ENCODE measurements around the gene MT1H. TPM values are rescaled to one million over a fixed set of nuclear protein-coding genes. Genes with fewer than 3 reads are reported as not detected.
"Not testable (repeated sequence)": the region's sequence is repeated elsewhere in the genome, so short reads cannot be mapped to it uniquely, and the experiment has no call there.

MT1H gene
- total RNA-seq, 1 donor from 2014 or later = not detected

DNA sequence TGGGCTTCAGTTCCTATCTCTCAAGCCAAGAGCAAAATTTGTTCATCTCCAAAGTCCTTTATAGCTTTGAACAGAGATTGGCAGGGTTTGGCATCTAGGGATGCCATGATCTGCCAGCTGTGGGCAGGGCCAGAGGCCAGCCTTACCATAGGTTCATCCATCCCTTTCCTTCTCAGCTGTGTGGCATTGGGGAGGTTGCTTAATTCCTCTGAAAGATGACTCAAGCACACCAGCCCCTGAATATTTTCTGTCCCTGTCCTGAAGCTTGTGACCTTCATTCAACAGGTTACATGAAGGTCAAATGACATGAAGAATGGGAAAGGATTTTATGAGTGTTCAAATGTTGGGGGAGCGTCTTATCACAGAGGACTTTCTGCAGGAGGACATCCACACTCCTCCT lies 5.1 kb upstream of the MT1H start:
- DNase-seq = no peak
- H3K4me1 ChIP-seq = peaks cover 22% of the 10 kb centered on the region
- H3K27ac ChIP-seq (replicated peaks) = no peak overlapping the region
- H3K27me3 ChIP-seq (ENCODE audit: low read depth) = peaks cover 93% of the 10 kb centered on the region
- H3K36me3 ChIP-seq = no peaks in the 10 kb centered on the region
- no peaks in the 10 kb centered on the region for H3K9me3 ChIP-seq (replicated peaks)
- no peak overlapping the region for H3K4me3 ChIP-seq
- intact Hi-C loops (cut with micrococcal nuclease) = no loop called here
- TF ChIP-seq, protein P1, sequence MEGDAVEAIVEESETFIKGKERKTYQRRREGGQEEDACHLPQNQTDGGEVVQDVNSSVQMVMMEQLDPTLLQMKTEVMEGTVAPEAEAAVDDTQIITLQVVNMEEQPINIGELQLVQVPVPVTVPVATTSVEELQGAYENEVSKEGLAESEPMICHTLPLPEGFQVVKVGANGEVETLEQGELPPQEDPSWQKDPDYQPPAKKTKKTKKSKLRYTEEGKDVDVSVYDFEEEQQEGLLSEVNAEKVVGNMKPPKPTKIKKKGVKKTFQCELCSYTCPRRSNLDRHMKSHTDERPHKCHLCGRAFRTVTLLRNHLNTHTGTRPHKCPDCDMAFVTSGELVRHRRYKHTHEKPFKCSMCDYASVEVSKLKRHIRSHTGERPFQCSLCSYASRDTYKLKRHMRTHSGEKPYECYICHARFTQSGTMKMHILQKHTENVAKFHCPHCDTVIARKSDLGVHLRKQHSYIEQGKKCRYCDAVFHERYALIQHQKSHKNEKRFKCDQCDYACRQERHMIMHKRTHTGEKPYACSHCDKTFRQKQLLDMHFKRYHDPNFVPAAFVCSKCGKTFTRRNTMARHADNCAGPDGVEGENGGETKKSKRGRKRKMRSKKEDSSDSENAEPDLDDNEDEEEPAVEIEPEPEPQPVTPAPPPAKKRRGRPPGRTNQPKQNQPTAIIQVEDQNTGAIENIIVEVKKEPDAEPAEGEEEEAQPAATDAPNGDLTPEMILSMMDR (IDR thresholded peaks at IDR 0.05; ENCODE audit: borderline replicate concordance) = no peak

DNA sequence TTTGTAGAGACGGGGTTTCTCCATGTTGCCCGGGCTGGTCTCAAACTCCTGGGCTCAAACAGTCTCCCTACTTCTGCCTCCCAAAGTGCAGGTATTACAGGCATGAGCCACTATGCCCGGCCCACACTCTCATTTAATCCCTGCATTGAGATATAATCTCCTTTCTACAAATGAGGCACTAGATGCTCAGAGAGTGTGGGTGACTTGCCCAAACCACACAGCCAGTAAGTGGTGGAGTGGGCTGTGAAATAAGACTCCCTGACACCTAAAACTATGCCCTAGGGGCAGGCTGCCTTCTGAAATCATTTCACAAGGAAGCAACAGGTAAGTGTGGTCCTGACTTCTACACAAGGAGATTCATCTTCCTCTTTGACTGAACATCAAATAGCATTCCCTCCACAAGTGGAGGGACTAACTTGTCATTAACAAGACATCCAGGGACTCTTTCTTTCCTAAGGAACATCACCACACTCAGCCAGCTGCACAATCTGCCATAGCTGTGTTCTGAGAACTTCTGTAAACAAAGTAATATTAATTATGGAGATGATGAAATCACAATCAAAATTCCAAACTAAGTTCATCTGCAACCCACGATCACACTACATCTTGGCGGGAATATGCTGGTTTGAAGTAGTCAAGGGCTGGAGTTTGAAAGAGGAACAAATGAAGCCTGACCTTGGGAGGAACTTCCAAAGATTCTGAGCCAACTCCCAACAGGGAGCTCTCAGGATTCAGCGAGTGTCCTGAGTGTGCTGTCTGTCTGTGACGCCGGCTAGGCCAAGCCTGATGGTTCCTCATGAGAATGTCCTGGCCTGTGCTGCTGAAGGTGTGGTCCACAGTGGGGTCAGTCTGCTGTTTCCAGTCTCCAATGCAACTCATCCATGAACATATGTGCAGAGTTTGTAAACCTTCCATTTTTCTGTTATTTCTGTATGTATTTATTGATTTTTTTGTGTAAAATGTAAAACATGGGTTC lies 4.0 kb upstream of the MT1H start:
- intact Hi-C loops (cut with micrococcal nuclease); DNase-seq; H3K36me3 ChIP-seq; H3K4me3 ChIP-seq; H3K27ac ChIP-seq (replicated peaks); H3K9me3 ChIP-seq (replicated peaks): not testable (repeated sequence)
- H3K27me3 ChIP-seq (ENCODE audit: low read depth) = peaks cover 100% of the 10 kb centered on the region
- H3K4me1 ChIP-seq = peaks cover 25% of the 10 kb centered on the region

DNA sequence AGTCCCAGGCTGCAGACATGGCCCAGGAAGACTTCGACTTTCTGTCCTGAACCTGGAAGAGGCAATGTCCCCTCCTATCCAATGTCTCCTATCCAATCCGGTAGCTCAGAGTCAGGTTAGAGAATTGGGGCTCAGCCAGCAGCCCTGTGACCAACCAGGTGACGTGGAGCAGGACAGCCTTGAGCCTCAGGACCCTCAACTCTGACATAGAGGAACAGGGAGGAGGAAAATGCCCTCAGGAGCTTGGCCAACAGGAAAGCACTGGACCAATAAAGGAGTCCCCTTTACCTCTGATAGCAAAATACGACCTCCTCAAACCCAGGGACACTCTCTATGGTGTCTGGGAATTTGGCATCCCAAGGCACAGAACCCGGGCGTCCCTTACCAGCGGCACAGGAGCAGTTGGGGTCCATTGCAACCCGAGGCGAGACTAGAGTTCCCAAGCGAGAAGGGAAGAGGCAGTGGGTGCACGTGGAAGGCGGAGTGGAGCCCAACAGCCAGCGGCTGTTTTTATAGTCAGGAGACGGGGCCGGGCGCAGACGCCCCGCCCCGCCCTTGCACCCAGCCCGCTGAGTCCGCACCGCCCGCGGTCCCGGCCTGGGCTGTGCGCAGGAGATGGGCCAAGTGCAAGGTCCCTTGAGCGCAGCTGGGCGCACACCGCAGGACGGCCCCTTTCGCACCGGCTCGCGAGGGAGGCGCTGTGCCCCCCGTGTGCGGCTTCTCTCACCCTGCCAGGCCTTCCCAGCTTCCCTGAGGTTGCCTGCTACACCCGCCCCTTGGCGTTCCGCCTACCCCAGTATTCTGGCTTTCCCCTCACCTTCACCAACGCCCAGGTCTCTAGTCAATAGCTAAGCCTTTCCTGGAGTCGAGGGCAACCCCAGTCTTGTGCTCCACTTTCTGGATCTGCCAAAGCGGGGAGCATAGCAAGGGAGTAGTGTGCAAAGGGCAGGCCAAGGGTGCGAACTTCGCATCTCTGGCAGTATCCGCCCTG lies 1.7 kb upstream of the MT1H start, which contains the start of gene MT1G:
Gene MT1G (minus strand): TSS at position 485 of the 991 bp plus-strand sequence. CDS start 72 bp downstream, at position 413.
- Histone ChIP-seq H3K4me3 (peak within 1 kb of the TSS; percentile 41), H3K36me3 (no peaks in the 10 kb centered on the region), H3K4me1 (peaks cover 22% of the 10 kb centered on the region), H3K9me3 (replicated peaks) (no peaks in the 10 kb centered on the region), H3K27ac (replicated peaks) (no peak within 1 kb of the TSS), H3K27me3 (ENCODE audit: low read depth) (peaks cover 100% of the 10 kb centered on the region)
- intact Hi-C loops (cut with micrococcal nuclease) = no loop called here
- TF ChIP-seq, protein P1 (IDR thresholded peaks at IDR 0.05; ENCODE audit: borderline replicate concordance) = no peak
- peak; percentile 48 for DNase-seq

DNA sequence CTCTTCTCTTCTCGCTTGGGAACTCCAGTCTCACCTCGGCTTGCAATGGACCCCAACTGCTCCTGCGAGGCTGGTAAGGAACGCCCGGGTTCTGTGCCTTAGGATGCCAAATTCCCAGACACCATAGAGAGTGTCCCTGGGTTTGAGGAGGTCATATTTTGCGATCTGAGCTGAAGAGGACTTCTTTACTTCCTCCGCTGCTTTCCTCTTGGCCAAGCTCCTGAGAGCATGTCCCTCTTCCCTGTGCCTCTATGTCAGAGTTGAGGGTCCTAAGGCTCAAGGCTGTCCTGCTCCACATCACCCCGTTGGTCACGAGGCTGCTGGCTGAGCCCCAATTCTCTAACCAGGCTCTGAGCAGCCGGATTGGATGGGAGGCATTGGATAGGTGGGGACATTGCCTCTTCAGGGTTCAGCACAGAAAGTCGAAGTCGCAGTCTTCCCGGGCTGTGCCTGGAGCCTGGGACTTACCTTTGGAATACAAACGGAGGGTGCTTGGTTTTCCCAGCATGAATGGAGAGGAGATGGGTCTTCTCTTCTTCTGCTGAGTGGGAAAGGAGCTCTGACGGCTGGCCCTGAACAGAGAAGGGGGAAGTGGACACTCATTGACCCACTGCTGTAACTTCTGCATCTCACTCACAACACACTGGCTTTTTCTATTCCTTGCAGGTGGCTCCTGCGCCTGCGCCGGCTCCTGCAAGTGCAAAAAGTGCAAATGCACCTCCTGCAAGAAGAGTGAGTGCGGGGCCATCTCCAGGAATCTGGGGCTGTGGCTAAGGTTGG lies 416 bp downstream of the MT1H start:
- Histone ChIP-seq H3K27me3 (ENCODE audit: low read depth) (peaks cover 96% of the 10 kb centered on the region), H3K27ac (replicated peaks) (no peak overlapping the region), H3K4me3 (peak overlapping the region; percentile 34), H3K36me3 (no peaks in the 10 kb centered on the region), H3K9me3 (replicated peaks) (no peaks in the 10 kb centered on the region), H3K4me1 (peaks cover 18% of the 10 kb centered on the region)
- TF ChIP-seq, protein P1 (IDR thresholded peaks at IDR 0.05; ENCODE audit: borderline replicate concordance) = no peak
- intact Hi-C loops (cut with micrococcal nuclease) = no loop called here
- DNase-seq = no peak

DNA sequence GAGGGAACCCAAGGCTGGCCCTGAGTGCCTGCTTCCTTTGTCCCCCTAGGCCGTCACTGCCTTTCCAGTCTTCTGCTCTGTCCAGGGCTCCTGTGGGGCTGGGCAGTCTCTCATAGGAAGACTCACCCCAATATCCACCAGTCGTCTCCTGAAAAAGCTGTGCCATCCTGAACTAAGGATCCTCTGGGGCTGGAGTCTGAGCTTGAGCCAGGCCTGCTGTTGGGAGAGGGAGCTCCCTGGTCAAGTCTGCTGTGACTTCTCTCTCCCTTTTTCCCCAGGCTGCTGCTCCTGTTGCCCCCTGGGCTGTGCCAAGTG lies 963 bp downstream of the MT1H start:
- TF ChIP-seq, protein P1 (IDR thresholded peaks at IDR 0.05; ENCODE audit: borderline replicate concordance) = no peak
- intact Hi-C loops (cut with micrococcal nuclease) = no loop called here
- no peaks in the 10 kb centered on the region for H3K9me3 ChIP-seq (replicated peaks)
- no peak for DNase-seq
- no peak overlapping the region for H3K27ac ChIP-seq (replicated peaks)
- no peak overlapping the region for H3K4me3 ChIP-seq
- H3K36me3 ChIP-seq = no peaks in the 10 kb centered on the region
- peaks cover 96% of the 10 kb centered on the region for H3K27me3 ChIP-seq (ENCODE audit: low read depth)
- peaks cover 20% of the 10 kb centered on the region for H3K4me1 ChIP-seq

DNA sequence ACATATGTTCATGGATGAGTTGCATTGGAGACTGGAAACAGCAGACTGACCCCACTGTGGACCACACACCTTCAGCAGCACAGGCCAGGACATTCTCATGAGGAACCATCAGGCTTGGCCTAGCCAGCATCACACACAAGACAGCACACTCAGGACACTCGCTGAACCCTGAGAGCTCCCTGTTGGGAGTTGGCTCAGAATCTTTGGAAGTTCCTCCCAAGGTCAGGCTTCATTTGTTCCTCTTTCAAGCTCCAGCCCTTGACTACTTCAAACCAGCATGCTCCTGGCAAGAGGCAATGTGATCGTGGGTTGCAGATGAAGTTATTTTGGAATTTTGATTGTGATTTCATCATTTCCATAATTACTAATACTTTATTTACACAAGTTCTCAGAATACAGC lies 2.1 kb downstream of the MT1H start:
- DNase-seq; H3K36me3 ChIP-seq; intact Hi-C loops (cut with micrococcal nuclease); H3K27ac ChIP-seq (replicated peaks); H3K9me3 ChIP-seq (replicated peaks); H3K4me3 ChIP-seq: not testable (repeated sequence)
- Histone ChIP-seq H3K27me3 (ENCODE audit: low read depth) (peaks cover 96% of the 10 kb centered on the region), H3K4me1 (peaks cover 28% of the 10 kb centered on the region)

DNA sequence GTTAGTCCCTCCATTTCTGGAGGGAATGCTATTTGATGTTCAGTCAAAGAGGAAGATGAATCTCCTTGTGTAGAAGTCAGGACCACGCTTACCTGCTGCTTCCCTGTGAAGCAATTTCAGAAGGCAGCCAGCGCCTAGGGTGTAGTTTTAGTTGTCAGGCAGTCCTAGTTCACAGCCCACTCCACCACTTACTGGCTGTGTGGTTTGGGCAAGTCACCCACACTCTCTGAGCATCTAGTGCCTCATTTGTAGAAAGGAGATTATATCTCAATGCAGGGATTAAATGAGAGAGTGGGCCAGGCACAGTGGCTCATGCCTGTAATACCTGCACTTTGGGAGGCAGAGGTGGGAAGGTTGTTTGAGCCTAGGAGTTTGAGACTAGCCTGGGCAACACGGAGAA lies 2.6 kb downstream of the MT1H start:
- H3K27ac ChIP-seq (replicated peaks); H3K4me3 ChIP-seq; intact Hi-C loops (cut with micrococcal nuclease); H3K9me3 ChIP-seq (replicated peaks); H3K36me3 ChIP-seq; DNase-seq: not testable (repeated sequence)
- Histone ChIP-seq H3K27me3 (ENCODE audit: low read depth) (peaks cover 95% of the 10 kb centered on the region), H3K4me1 (peaks cover 28% of the 10 kb centered on the region)
